Erythroblast (primary cell): Measurements from ENCODE around the gene SCUBE1.

Source experiments
- DNase-seq, 2 experiments: peaks; one replicate each; lab custom pipeline; 2025; lab: John Stamatoyannopoulos, UW
- GATA1 ChIP-seq: IDR thresholded peaks from 2 replicates; pipeline ENCODE4 v1.6.1; 2011; ENCODE audit warnings: low read depth, mild to moderate bottlenecking, control low read depth, low read length, moderate library complexity
- POLR2A ChIP-seq: IDR thresholded peaks from 2 replicates; pipeline ENCODE4 v1.6.1; 2011; ENCODE audit warnings: mild to moderate bottlenecking, low read length

Gene SCUBE1

GRCh38 chr22:43202326-43202725 is 140.8 kb downstream of the SCUBE1 start:
- DNase-seq = no peak
- no peak for TF ChIP-seq GATA1
- TF ChIP-seq POLR2A = no peak

- DNase-seq = no peak
Measured at GRCh38 chr22:43201486-43202219, 141.5 kb downstream of the SCUBE1 start.

GRCh38 chr22:43200555-43200954 is 142.6 kb downstream of the SCUBE1 start:
- TF ChIP-seq POLR2A (no peak), GATA1 (no peak)
- DNase-seq = no peak

More at GRCh38 chr22:43201486-43202219, 141.5 kb downstream of the SCUBE1 start:
- TF ChIP-seq POLR2A (no peak), GATA1 (no peak)

GRCh38 chr22:43200031-43200430 is 143.1 kb downstream of the SCUBE1 start:
- no peak for DNase-seq
- TF ChIP-seq POLR2A = no peak
- no peak for TF ChIP-seq GATA1

GRCh38 chr22:43199541-43199940 is 143.6 kb downstream of the SCUBE1 start:
- DNase-seq = no peak
- TF ChIP-seq GATA1 = no peak
- TF ChIP-seq POLR2A = no peak

GRCh38 chr22:43198936-43199335 is 144.2 kb downstream of the SCUBE1 start:
- no peak for DNase-seq
- TF ChIP-seq GATA1 = no peak
- no peak for TF ChIP-seq POLR2A

DNA sequence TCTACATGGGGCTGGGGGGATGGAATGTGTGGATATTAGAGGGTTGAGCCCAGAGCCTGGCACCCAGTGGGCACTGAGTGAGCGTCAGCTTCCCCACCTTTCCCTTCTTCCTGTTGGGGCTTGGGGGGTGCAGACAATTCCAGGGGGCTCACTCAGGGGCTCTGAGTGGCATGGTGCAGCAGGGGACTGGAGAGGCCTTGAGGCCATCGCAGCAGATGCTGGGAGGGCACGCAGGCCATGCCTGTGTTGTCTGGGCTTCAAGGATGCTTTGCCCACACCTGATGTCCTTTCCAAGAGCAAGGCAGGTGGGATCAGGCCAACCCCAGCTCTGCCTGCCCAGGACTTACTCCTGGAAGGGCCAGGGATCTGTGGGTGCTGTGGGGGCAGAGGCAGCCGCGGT is 145.0 kb downstream of the SCUBE1 start:
- TF ChIP-seq POLR2A = no peak
- no peak for TF ChIP-seq GATA1
- no peak for DNase-seq

DNA sequence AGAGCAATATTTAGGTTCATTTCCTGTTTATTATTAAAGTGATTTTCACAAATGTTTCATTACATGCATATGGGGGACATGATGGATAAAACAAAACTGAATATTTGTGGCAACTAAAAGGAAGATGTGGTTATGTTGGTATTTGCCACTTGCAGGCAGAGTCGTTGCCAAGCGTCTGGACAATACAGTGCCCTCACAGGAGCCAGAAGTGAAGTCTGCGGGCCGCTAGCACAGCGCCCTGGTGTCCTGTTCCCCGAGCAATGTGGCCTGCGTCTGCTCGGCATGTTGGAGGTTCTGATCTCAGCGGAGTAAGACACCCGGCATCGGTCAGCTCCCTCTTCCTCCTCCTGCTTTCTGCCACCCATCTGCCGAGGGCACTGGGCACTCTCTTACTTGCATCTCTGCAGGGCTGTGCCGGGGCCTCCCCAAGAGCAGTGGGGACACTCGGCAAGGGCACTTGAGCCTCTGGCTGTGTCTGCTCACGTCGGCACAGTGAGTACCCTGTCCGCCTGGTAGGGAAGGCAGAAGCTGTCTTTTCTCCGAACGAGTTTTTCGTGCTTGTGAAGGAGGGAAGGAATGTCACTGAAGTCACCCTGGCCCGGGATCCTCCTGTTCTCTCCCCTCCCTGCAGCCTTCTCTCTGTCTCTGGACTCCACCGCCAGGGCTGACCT is 145.8 kb downstream of the SCUBE1 start:
- no peak for TF ChIP-seq GATA1
- TF ChIP-seq POLR2A = no peak

GRCh38 chr22:43191831-43192230 is 151.3 kb downstream of the SCUBE1 start:
- TF ChIP-seq POLR2A (no peak), GATA1 (no peak)
- DNase-seq = no peak

More for the DNA sequence above, 145.8 kb downstream of the SCUBE1 start:
- DNase-seq = no peak

DNA sequence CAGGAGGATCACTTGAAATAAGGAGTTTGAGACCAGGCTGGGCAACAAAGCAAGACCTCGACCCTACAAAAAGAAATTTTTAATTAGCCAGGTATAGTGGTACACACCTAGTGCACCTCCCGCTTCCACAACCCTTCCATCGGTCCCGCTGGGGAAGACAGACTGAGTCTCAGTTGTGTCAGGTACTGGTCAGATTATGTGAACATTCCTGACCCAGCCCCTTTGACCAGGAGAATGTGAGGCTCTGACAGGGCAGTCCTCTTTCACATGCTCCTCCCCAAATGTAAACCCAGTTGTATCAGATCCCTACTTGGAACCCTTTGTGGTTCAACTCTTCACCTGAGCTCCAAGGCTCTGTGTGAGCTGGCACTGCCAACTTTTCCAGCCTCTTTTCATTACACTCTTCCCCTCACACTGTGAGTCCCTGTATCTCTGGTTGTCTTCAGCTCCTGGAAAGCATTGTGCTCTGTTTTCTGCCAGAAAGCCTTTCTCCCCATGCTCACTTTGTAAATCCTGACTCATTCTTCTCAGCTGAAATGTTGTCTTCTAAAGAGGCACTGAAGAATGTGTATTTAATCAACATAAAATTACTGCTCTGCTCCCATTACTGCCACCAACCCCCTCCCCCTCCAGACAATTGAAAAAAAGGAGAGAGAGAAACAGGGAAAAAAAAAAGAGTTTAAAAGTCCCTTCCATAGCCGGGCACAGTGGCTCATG is 154.2 kb downstream of the SCUBE1 start:
- TF ChIP-seq POLR2A (no peak), GATA1 (no peak)
- DNase-seq = no peak

GRCh38 chr22:43187171-43188099 is 155.7 kb downstream of the SCUBE1 start:
- DNase-seq = peak; percentile 97 to 98
- TF ChIP-seq POLR2A = peak; percentile 91
- TF ChIP-seq GATA1 = no peak

DNA sequence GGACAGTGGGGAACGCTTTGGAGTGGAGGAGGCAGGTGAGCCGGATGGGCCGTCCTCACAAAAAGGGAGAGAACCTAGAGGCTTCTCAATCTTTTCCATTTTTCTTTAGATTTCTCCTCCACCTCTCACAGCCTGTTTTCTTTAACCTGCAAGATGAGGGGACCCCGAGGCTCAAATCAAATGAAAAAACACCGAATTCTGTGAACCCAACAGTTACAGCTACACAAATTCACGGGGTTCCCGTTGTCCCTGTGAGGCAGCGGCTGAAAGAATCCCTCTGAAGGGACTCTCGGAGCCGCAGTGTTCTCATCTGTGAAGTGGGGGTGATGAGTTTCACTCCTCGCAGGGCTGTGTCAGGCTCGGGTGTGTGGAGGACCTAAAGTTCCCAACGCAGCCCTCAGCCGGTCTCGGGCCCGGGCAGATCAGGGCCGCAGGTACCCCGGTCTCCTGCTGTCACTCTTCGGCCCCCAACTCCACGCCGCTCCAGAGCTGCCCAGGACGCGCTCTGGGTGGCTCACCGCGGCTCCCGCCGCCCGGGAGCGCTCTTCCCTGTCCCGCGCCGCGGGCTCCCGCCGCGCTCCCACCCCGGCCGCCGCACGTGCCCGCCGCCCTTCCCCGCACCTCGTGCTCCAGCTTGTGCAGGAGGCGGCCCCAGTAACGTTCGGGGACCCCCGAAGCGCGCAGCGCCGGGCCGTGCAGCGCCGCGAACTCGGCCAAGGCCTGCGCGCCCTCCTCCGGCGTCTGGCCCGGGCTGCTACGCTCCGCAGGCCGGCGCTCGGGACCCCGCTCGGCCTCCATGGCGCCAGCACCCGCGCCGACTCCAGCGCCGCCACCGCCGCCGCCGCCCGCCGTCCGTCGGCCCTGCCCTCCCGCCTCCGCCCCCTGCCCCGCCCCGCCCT is 156.7 kb downstream of the SCUBE1 start, which contains the start of gene TTLL12:
Gene TTLL12 (minus strand): TSS at position 863 of the 899 bp plus-strand sequence. CDS start 65 bp downstream, at position 798.
- TF ChIP-seq GATA1 (no peak), POLR2A (peak; percentile 47)
- DNase-seq = peak; percentile 81 to 87
